ENCODE data around the gene PPP1R9A. TPM values are rescaled to one million over a fixed set of nuclear protein-coding genes. Genes with fewer than 3 reads are reported as not detected.

The PPP1R9A gene
- total RNA-seq, 4 donors from 2014 or later: 5.9 to 38.2 (median 13.7) TPM

DNA sequence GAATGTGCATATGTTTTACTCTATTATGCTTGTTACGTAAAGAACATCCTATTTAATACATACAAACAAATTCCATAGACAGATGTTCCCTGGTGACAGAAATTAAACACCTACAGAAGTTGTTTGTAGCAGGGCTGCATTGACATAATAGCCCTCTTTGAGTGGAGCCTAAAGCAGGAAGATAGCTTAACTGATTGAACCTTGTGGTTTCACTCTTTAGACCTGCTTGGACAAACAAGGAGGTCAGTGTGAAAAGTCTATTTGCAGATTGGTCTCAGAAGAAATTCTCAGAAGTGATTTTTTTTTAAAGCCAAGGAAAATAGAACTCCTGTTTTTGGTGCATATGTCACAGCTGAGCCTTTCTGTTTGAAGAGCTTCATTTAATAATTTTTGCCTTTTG is 121.3 kb downstream of the PPP1R9A start:
- DNase-seq: no peak
- Histone ChIP-seq H3K4me3 (no peak overlapping the region), H3K36me3 (no peaks in the 10 kb centered on the region), H3K4me1 (no peaks in the 10 kb centered on the region), H3K27ac (no peak overlapping the region), H3K9me3 (peaks cover 0 to 3% (median 0%) of the 10 kb centered on the region in 3 donors), H3K27me3 (no peaks in the 10 kb centered on the region)
- intact Hi-C loops (cut with DNase I; ENCODE audit: low total_unique reads) (no loop called here), in situ Hi-C loops (cut with MboI; ENCODE audit: low sequenced_read_pairs in 4 of 4) (no loop called here)
- TF ChIP-seq POLR2A (IDR thresholded peaks at IDR 0.05) (no peak), CTCF (IDR thresholded peaks at IDR 0.05 in 4 of 5, conservative IDR thresholded peaks at IDR 0.05 in 1 of 5) (no peak)
- ATAC-seq: no peak

DNA sequence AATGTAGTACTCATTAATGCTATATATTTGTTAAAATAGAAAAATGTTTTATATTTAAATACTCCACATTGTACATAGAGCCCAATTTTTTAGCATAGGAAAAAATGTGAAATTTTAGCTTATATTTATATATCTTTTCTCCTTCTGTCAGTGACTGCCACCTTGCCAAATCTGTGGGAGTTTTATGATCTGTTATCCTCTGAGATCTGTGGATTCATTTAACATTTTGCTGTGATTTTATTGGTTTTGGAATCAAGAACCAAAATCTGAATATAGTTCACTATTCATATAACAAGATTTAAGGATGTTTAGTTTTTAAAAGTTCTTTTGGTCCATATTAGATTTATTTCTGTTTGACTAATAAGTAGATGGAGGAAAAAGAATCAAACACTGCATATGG is 127.9 kb downstream of the PPP1R9A start:
- Histone ChIP-seq H3K27me3 (no peaks in the 10 kb centered on the region), H3K27ac (no peak overlapping the region), H3K9me3 (no peaks in the 10 kb centered on the region), H3K36me3 (no peaks in the 10 kb centered on the region), H3K4me1 (no peaks in the 10 kb centered on the region), H3K4me3 (no peak overlapping the region)
- ATAC-seq (no peak), DNase-seq (no peak)
- TF ChIP-seq POLR2A (IDR thresholded peaks at IDR 0.05) (no peak), CTCF (IDR thresholded peaks at IDR 0.05 in 4 of 5, conservative IDR thresholded peaks at IDR 0.05 in 1 of 5) (no peak)
- in situ Hi-C loops (cut with MboI; ENCODE audit: low sequenced_read_pairs in 4 of 4): no loop called here
- intact Hi-C loops (cut with DNase I; ENCODE audit: low total_unique reads): no loop called here

DNA sequence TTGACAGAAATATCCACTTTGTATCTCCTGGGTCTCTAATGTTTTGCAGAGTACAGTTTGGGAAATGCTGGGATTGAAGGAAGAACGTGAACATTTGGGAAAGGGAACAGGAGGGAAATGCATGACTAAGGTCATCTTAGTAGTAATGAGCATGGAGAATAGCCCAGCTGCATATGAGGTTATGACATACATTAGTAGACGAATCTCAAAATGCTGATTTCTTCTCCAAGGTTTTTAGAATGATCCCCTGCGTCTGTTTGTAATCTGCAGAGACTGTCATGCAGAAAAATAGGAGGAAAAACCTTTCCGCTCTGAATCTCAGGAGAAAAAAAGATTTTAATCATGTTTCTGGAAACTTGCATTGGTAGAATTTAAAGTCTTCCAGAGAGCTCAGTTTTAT is 133.6 kb downstream of the PPP1R9A start:
- in situ Hi-C loops (cut with MboI; ENCODE audit: low sequenced_read_pairs in 4 of 4): no loop called here
- Histone ChIP-seq H3K4me1 (no peaks in the 10 kb centered on the region), H3K27me3 (no peaks in the 10 kb centered on the region), H3K36me3 (no peaks in the 10 kb centered on the region), H3K4me3 (no peak overlapping the region), H3K27ac (no peak overlapping the region), H3K9me3 (no peaks in the 10 kb centered on the region)
- no peak for DNase-seq
- TF ChIP-seq POLR2A (IDR thresholded peaks at IDR 0.05) (no peak), CTCF (IDR thresholded peaks at IDR 0.05 in 4 of 5, conservative IDR thresholded peaks at IDR 0.05 in 1 of 5) (no peak)
- no peak for ATAC-seq
- intact Hi-C loops (cut with DNase I; ENCODE audit: low total_unique reads): no loop called here

GRCh38 chr7:95045236-95045923 is 138.0 kb downstream of the PPP1R9A start:
- intact Hi-C loops (cut with DNase I; ENCODE audit: low total_unique reads) (no loop called here), in situ Hi-C loops (cut with MboI; ENCODE audit: low sequenced_read_pairs in 4 of 4) (no loop called here)
- Histone ChIP-seq H3K36me3 (no peaks in the 10 kb centered on the region), H3K9me3 (no peaks in the 10 kb centered on the region), H3K4me1 (peaks cover 11% of the 10 kb centered on the region in 2 donors), H3K27me3 (no peaks in the 10 kb centered on the region), H3K4me3 (no peak overlapping the region), H3K27ac (no peak overlapping the region)
- TF ChIP-seq POLR2A (IDR thresholded peaks at IDR 0.05): no peak
- TF ChIP-seq CTCF (IDR thresholded peaks at IDR 0.05 in 4 of 5, conservative IDR thresholded peaks at IDR 0.05 in 1 of 5): no peak
- ATAC-seq (no peak), DNase-seq (no peak)
